Thyroid gland (tissue), 4 donors: ENCODE measurements around the gene TACR1.

Experiments
- POLR2A ChIP-seq, 2 donors: fragments of 450-650 bp; IDR thresholded peaks; one replicate each; pipeline ENCODE4 v1.6.1; 2017; ENCODE audit warnings: antibody characterized with exemption in 2 of 2, mild to moderate bottlenecking in 2 of 2, moderate library complexity in 1 of 2
- TF ChIP-seq, protein P1 (sequence below), 6 experiments: fragments of 200-600 bp in 3 of 6; fragments of 450-650 bp in 3 of 6; sonication (generic) in 3 of 6; IDR thresholded peaks; one replicate each; pipeline ENCODE4 v1.5.1; 2016 to 2019; ENCODE audit warnings: antibody characterized with exemption in 6 of 6, mild to moderate bottlenecking in 2 of 6, inconsistent platforms in 1 of 6, moderate library complexity in 1 of 6

DNA sequence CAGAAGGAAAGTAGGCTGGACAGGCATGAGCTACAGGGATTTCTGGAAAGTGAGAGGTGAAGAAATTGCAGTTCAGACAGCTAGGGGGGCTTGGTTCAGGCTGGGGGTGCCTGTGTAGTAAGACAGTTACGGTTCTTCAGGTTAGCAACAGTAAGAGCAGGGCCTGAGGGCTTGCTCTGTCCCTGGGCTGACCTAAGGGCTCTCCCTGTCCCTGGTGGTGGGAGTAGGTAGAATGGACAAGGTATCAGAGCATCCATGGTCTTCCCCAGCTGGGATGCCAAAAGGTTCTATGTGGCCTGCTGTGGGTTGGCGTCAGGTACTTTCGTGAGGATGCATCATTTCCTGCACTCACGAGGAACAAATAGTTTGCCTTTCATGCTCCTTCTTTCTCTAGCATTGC is 34.6 kb upstream of the TACR1 start:
- TF ChIP-seq, protein P1, sequence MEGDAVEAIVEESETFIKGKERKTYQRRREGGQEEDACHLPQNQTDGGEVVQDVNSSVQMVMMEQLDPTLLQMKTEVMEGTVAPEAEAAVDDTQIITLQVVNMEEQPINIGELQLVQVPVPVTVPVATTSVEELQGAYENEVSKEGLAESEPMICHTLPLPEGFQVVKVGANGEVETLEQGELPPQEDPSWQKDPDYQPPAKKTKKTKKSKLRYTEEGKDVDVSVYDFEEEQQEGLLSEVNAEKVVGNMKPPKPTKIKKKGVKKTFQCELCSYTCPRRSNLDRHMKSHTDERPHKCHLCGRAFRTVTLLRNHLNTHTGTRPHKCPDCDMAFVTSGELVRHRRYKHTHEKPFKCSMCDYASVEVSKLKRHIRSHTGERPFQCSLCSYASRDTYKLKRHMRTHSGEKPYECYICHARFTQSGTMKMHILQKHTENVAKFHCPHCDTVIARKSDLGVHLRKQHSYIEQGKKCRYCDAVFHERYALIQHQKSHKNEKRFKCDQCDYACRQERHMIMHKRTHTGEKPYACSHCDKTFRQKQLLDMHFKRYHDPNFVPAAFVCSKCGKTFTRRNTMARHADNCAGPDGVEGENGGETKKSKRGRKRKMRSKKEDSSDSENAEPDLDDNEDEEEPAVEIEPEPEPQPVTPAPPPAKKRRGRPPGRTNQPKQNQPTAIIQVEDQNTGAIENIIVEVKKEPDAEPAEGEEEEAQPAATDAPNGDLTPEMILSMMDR (IDR thresholded peaks at IDR 0.05): no peak
- TF ChIP-seq POLR2A (IDR thresholded peaks at IDR 0.05): no peak
